ENCODE results near the gene PTGFRN.
"Not testable (repeated sequence)": the region's sequence is repeated elsewhere in the genome, so short reads cannot be mapped to it uniquely, and the experiment has no call there.

The PTGFRN gene

GRCh38 chr1:116909512-116910378 lies at the start of gene PTGFRN:
Gene PTGFRN, plus strand, starts transcription at chr1:116909916. Its CDS starts 288 bp downstream, at chr1:116910204.
- DNase-seq (ENCODE audit: low spot score) = no peak

DNA sequence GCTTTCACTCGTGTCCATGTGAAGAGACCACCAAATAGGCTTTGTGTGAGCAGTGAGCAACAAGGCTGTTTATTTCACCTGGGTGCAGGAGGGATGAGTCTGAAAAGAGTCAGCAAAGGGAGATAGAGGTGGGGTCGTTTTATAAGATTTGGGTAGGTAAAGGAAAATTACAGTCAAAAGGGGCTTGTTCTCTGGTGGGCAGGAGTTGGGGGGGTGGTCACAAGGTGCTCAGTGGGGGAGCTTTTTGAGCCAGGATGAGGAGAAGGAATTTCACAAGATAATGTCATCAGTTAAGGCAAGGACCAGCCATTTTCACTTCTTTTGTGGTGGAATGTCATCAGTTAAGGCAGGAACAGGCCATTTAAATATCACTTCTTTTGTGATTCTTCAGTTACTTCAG lies 49.5 kb upstream of the PTGFRN start:
- DNase-seq (ENCODE audit: low spot score) = not testable (repeated sequence)

DNA sequence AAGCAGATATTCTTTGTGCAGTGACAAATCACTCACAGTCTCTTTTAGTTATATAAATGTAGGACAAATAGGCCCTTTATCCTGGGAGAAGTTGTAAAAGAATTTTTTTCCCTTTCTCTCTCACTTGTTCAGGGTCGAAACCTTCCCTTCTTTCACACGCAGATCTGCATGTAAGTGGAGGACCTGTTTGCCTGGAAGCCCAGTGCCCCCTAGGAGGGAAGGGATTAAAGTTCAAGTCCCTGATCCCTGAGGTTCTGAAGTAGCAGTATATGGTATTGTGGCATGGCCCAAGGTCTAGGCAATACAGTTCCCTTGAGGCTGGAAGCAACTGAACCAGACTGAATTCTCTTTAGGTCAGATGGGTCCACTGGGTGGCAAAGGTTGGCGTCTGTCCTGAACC lies 48.6 kb upstream of the PTGFRN start:
- DNase-seq (ENCODE audit: low spot score) = no peak

GRCh38 chr1:116863031-116863430 lies 46.7 kb upstream of the PTGFRN start:
- DNase-seq (ENCODE audit: low spot score) = not testable (repeated sequence)

DNA sequence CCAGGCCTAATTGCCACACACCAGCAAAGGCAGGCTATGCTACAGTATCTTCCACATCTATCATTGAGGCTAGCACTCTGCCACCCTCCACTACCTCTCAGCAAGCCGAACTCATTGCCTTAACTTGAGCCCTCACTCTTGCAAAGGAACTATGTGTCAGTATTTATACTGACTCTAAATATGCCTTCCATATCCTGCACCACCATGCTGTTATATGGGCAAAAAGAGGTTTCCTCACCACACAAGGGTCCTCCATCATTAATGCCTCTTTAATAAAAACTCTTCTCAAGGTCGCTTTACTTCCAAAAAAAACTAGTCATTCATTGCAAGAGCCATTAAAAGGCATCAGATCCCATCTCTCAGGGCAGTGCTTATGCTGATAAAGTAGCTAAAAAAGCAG lies 43.2 kb upstream of the PTGFRN start:
- not testable (repeated sequence) for DNase-seq (ENCODE audit: low spot score)

- no peak for DNase-seq (ENCODE audit: low spot score)
Observed at GRCh38 chr1:116868385-116868784, 41.3 kb upstream of the PTGFRN start.

- no peak for DNase-seq (ENCODE audit: low spot score)
Observed at GRCh38 chr1:116869611-116870010, 40.1 kb upstream of the PTGFRN start.

DNA sequence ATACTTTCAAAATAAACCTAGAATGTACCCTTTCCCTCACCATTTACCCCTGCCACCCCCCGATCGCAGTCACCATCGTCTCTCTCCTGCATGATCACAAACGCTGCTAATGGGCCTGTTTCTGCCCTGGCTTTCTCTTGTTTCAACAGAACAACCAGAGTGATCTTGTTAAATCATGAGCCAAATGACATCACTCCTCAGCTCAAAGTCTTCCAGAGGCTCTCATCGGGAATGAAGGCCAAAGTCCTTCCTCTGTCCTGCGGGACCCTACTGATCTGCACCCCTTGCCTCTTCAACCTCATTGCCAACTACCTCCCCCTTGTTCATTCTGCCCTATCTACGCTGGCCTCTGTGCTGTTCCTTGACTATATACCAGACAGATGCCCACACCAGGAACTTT lies 39.4 kb upstream of the PTGFRN start:
- no peak for DNase-seq (ENCODE audit: low spot score)

- no peak for DNase-seq (ENCODE audit: low spot score)
Observed at GRCh38 chr1:116871779-116872146, 38.0 kb upstream of the PTGFRN start.

DNA sequence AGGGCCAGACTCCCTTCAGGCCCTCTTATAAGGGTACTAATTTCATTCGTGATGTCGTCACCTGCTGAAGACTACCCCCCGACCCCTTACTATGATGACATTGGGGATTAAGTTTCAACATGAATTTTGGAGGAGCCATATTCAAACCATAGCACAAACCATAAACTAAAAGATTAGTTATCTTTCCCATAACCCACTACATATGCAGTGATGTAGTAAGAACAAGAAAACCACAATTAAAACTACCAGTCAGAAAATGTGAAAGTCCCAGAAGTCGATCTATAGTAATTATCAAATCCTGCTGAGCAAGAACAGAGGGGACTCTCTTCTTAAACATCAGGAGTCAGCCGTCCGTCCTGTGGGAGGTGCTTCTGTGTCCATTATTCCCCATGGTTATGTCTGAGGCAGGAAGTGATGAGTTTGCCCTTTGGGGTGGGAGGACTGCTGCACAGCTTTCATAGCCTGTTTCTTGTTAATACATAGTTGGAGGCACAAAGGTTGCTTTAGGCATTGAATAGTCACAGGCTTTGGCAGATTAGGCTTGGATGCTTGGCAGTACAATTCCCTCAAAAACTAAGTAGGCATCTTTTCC lies 35.9 kb upstream of the PTGFRN start:
- no peak for DNase-seq (ENCODE audit: low spot score)

DNA sequence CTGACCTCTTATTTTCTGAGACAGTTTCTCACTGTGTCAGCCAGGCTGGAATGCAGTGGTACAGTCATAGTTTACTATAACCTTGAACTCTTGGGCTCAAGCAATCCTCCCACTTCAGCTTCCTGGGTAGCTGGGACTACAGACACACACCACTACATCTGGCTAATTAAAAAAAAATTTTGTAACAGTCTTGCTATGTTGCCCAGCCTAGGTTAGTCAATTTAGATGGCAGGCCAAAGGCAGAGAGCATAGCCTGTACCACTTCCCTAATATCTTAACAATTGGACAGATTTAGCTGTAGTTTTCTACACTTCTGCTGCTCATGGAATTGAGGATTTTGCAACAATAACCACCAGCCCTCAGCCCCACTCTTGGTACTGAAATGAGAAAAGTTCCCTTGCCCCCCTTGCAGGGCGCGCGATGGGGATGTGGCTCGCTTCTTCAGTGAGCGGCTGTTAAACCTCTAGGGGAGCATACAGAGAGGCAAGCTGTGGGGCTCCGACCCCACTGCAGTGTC lies 34.9 kb upstream of the PTGFRN start:
- DNase-seq (ENCODE audit: low spot score) = no peak

DNA sequence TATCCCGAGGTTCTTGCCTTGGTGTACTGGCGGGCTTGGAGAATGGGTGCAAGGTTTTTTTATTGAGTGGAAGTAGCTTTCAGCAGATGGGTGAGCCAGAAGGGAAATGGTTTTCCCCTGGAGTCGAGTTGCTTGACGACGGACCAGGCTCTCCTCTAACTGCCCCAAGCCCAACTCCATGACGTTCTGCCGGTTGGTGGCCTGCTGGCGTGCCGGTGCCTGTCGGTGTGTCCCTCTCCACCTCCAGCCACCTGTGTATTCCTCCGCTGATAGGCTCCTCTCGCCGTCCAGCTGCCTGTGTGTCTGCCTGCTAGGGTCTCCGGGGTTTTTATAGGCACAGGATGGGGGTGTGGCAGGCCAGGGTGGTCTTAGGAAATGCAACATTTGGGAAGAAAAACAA lies 34.3 kb upstream of the PTGFRN start:
- DNase-seq (ENCODE audit: low spot score) = no peak

- DNase-seq (ENCODE audit: low spot score) = not testable (repeated sequence)
Observed at GRCh38 chr1:116875946-116876345, 33.8 kb upstream of the PTGFRN start.

- DNase-seq (ENCODE audit: low spot score) = no peak
Observed at GRCh38 chr1:116877141-116877818, 32.4 kb upstream of the PTGFRN start.

DNA sequence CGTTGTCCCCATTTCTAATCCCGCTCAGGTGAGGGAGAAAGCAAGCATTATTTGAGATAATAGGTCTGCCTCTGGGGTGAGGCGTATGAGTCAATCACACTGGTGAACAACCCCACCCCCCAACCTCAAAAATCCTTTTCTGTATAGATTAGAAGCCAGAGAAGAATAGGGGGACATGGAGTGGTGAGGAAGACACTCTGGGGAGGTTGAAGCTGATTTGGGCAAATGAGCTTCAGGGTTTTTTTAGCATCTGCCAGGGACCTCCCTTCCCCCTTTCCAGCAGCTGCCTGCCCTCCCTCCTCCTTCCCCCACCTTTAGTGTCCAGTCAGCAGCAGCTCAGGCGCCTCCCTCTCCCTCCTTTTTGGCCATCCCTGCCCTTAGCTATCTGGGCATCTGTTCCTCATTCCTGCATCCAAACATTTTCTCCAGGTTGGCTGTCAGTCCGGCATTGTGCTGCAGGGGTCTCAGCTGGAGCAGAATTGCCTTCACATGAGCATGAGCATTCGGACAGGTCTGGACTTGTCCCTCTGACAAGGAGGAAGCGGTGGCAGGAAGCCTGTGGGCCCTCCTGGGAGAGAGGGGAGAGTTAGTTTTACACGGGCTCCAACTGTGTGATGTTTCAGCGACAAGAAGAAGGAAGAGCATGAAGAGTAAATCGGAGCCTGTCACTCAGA lies 30.8 kb upstream of the PTGFRN start:
- DNase-seq (ENCODE audit: low spot score) = no peak

DNA sequence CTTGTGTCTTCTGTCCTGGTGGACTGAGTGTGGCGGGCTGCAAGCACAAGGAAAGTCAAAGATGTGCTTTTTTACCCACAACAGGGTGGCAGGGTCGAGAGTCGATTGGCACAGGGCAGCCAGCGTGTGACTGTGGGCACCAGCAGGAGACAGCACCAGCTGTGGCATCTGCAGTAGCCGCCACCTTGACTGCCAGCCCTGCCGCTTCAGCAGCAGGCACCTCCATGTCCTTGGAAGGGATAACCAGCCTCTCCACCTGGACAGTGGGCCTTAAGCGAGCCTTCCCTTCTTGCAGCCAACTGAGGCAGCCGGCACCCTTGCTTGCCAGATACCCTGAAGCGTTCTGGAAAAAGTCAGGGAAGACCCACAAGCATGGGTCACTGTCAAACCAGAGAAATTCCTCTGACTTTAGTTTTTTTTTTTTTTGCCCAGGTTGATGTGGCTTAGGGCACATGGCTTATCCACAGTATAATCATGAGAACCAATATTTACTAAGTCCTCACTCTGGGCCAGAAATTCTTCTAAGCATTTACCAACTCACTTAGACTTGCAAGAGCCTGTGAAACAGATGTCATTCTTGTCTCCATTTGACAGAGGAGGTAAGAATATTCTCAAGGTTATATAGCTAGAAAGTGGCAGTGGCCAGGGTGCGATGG lies 30.1 kb upstream of the PTGFRN start:
- DNase-seq (ENCODE audit: low spot score) = no peak

GRCh38 chr1:116880917-116881316 lies 28.8 kb upstream of the PTGFRN start:
- no peak for DNase-seq (ENCODE audit: low spot score)

DNA sequence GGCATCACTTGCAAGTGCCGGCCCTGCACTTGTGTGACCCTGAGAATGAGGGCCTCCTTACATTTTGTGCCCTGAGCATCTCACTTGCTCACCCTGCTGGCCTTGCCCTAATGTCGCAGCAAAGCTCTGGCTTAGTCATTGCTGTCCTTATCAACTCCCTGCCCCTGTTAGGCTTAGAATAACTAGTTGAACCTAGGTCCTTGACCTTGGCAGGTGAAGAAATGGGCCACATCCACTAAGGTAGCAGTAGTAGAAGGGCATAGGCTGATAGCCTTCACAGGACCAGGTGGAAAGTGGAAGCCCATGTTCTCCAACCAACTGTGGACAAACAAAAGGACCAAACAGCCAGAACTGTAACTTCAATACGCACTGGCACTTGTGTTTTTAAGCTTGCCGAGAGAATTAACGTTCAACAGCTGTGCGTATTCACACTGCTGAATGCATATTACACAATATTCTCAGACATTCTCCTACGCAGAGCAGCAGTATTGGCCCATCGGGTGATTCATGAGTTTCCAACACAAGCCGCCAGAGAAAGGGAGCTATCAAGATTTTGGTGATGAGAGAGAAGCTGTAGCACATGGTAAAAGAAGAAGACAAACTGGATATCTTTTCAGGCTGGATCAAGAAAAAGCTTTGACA lies 27.7 kb upstream of the PTGFRN start:
- no peak for DNase-seq (ENCODE audit: low spot score)

DNA sequence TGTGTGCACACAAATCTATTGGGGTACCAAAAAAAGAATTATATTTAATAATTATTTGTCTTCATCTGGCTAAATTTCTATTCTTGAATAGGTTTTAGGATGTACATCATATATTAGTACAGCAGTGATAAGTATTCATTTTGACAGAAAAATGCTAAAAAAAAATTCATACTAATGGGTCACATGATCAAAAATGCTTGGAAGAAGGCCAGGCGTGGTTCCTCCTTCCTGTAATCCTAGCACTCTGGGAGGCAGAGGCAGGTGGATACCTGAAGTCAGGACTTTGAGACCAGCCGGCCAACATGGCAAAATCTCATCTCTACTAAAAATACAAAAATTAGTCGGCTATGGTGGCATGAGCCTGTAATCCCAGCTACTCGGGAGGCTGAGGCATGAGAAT lies 26.9 kb upstream of the PTGFRN start:
- no peak for DNase-seq (ENCODE audit: low spot score)

- DNase-seq (ENCODE audit: low spot score) = no peak
Observed at GRCh38 chr1:116886291-116886878, 23.3 kb upstream of the PTGFRN start.

DNA sequence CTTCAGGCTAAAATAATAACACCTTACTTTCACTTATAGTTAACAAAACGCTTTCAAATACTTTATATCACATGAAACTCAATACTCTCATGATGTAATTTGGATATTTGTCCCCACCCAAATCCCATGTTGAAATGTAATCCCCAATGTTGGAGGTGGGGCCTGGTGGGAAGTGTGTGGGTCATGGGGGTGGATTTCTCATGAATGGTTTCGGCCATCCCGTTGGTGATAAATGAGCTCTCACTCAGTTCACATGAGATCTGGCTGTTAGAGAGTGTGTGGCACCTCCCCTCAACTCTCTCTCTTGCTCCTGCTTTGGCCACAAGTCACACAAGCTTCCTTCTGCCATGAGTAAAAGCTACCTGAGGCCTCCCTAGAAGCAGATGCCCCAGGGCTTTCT lies 22.5 kb upstream of the PTGFRN start:
- DNase-seq (ENCODE audit: low spot score) = no peak

Data from hematopoietic multipotent progenitor cell treated with erythropoietin and hydrocortisone succinate and interleukin-3 and kit ligand, for 17 days (in vitro differentiated cells).